Activated B cell treated with CpG ODN at 0.5 μM for 24 hours (primary cell): ENCODE data around the gene RALGAPB. TPM values are rescaled to one million over a fixed set of nuclear protein-coding genes. Genes with fewer than 3 reads are reported as not detected.

Experiments used
- ATAC-seq: fragments of 200-7000 bp; cut with Tn5 transposase; one replicate; pipeline ENCODE4 v1.10.0; 2021; ENCODE audit warnings: low read depth, mild to moderate bottlenecking, moderate library complexity
- CTCF ChIA-PET: fragments of 350-600 bp; sonication (Branson Sonifier 250); formaldehyde crosslinking; loops from one replicate; lab custom pipeline; 2021; ENCODE audit warnings: antibody characterized with exemption; lab: Charles Lee
- POLR2A ChIA-PET: fragments of 350-600 bp; sonication (Branson Sonifier 250); formaldehyde crosslinking; loops from one replicate; lab custom pipeline; 2021; ENCODE audit warnings: antibody characterized with exemption; lab: Charles Lee
- DNase-seq: peaks from one replicate; pipeline ENCODE4 v3.0.0; 2022
- H3K27ac Mint-ChIP-seq: one replicate; pipeline ENCODE4 v1.8.0; 2020; ENCODE audit warnings: mixed read lengths
- H3K27me3 Mint-ChIP-seq: one replicate; pipeline ENCODE4 v1.8.0; 2021; ENCODE audit warnings: mixed read lengths
- H3K36me3 Mint-ChIP-seq: one replicate; pipeline ENCODE4 v1.8.0; 2021; ENCODE audit warnings: low read depth, mixed read lengths
- H3K4me1 Mint-ChIP-seq: one replicate; pipeline ENCODE4 v1.8.0; 2021; ENCODE audit warnings: mixed read lengths
- H3K4me3 Mint-ChIP-seq: one replicate; pipeline ENCODE4 v1.8.0; 2020; ENCODE audit warnings: mild to moderate bottlenecking, mixed read lengths
- H3K9me3 Mint-ChIP-seq: one replicate; pipeline ENCODE4 v1.8.0; 2020; ENCODE audit warnings: mixed read lengths
- intact Hi-C: fragments of 100-400 bp; cut with micrococcal nuclease; formaldehyde crosslinking; loops from one replicate; pipeline ENCODE4 v1.15.1; 2024
- total RNA-seq: library from RNA; stranded (reverse); gene quantifications from 2 replicates; pipeline ENCODE4 v1.2.3, GENCODE V29; 2022
- TF ChIP-seq, protein P1 (sequence below): fragments of 200-600 bp; IDR thresholded peaks from one replicate; pipeline ENCODE4 v1.8.0; 2022; ENCODE audit warnings: antibody characterized with exemption, mild to moderate bottlenecking

Gene RALGAPB
- total RNA-seq, 1 donor from 2014 or later = 48.3 TPM

DNA sequence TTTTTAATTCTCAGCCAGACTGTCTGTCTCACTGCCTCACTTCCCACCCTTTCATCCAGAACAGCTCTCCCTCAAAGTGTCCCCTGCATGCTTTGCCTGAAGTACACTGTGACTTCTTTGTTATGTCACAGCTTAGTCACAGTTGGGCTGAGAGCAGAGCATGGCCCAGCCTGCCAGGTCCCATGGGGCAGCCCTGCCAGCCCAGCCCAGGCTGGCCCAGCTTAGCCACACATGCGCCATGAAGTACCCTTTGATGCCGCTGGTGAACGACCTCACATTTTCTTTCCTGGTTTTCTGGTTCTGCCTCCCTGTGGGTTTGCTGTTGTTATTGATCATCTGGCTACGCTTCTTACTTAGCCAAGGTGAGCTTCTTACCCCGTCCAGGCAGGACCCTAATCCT, 108.4 kb downstream of the RALGAPB start, which contains the start of gene ADIG:
ADIG (plus strand) TSS at position 185 of the 400 bp plus-strand sequence; CDS start at position 239, 54 bp downstream.
- intact Hi-C loops = no loop called here
- H3K9me3 Mint-ChIP-seq = no peaks in the 10 kb centered on the region
- TF ChIP-seq, protein P1, sequence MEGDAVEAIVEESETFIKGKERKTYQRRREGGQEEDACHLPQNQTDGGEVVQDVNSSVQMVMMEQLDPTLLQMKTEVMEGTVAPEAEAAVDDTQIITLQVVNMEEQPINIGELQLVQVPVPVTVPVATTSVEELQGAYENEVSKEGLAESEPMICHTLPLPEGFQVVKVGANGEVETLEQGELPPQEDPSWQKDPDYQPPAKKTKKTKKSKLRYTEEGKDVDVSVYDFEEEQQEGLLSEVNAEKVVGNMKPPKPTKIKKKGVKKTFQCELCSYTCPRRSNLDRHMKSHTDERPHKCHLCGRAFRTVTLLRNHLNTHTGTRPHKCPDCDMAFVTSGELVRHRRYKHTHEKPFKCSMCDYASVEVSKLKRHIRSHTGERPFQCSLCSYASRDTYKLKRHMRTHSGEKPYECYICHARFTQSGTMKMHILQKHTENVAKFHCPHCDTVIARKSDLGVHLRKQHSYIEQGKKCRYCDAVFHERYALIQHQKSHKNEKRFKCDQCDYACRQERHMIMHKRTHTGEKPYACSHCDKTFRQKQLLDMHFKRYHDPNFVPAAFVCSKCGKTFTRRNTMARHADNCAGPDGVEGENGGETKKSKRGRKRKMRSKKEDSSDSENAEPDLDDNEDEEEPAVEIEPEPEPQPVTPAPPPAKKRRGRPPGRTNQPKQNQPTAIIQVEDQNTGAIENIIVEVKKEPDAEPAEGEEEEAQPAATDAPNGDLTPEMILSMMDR = no peak
- ChIA-PET CTCF (no interaction called here), POLR2A (no interaction called here)
- DNase-seq (no peak), ATAC-seq (no peak)
- H3K27me3 Mint-ChIP-seq = no peaks in the 10 kb centered on the region
- peaks cover 5% of the 10 kb centered on the region for H3K36me3 Mint-ChIP-seq
- no peaks in the 10 kb centered on the region for H3K4me1 Mint-ChIP-seq
- no peak within 1 kb of the TSS for H3K4me3 Mint-ChIP-seq
- no peak within 1 kb of the TSS for H3K27ac Mint-ChIP-seq

DNA sequence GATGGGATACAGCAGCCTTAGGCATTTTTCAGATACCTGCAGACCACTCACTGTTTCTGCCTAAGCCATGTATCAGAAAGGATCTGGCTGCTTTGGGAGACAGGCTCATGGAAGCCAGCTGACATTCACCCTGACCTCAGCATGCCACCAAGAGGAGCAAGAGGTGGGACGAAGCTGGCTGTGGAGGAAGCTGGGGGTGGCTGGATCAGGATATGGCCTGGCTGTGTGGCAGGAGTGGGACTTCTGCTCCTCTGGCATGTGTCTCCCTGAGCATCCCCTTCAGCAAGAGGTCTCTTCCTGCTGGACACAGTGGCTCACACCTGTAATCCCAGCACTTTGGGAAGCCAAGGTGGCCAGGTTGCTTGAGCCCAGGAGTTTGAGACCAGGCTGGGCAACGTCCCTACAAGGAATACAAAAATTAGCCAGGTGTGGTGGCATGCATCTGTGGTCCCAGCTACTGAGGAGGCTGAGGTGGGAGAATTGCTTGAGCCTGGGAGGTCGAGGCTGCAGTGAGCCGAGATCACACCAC, 109.3 kb downstream of the RALGAPB start:
- H3K27me3 Mint-ChIP-seq = peaks cover under 1% of the 10 kb centered on the region
- no peak overlapping the region for H3K27ac Mint-ChIP-seq
- ATAC-seq = no peak
- CTCF ChIA-PET = no interaction called here
- POLR2A ChIA-PET = no interaction called here
- intact Hi-C loops = no loop called here
- peaks cover 3% of the 10 kb centered on the region for H3K36me3 Mint-ChIP-seq
- TF ChIP-seq, protein P1 = no peak
- H3K9me3 Mint-ChIP-seq = no peaks in the 10 kb centered on the region
- H3K4me3 Mint-ChIP-seq = no peak overlapping the region
- H3K4me1 Mint-ChIP-seq = no peaks in the 10 kb centered on the region
- DNase-seq = no peak

DNA sequence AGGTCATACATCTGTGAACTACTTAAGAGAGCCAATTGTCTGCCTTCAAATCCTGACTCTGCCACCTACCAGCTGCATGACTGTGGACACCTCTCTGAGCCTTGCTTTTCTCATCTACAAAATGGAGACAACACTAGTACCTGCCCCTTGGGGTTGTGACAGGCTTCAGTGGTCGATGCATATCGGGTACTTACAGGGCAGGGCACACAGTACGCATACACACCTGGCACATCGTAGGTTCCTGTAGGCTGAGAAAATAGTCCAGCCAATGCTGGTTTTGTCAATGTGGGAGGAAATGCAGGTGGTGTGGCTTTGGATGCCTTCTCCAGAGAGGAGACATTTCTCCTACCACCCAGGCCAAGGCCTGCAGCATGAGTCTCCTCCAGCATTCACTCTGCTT, 110.7 kb downstream of the RALGAPB start:
- H3K27ac Mint-ChIP-seq = no peak overlapping the region
- H3K9me3 Mint-ChIP-seq = no peaks in the 10 kb centered on the region
- no peak for ATAC-seq

DNA sequence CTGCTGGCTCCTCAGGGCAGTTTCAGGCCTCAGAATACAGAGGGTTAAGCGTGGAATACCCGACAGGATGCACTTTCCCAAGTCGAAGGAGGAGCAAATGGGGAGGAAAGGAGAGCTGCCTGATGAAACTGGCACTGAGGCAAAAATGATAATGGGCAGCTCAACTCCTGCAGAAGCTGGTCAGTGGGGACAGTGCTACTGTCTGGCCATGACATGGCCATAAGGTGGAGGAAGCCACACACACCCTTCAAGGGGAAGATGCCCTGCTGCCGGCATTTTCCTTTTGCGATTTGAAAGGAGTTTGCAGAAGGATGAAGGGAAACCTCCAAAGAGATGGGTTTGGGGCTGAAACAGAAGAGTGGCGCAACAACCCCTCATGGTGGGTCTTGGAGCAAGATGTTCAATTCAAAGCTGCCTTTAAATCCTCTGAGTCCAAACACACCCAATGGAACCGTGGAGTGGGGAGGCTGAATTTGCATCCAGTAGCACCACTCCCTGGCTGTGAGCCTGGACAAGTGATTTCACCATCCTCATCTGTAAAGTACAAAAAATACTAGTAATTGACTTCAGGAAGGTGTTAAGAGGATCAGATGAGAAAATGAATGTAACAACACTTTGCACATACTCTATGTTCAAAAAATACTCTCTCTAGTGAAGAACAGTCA, 111.6 kb downstream of the RALGAPB start:
- Mint-ChIP-seq H3K4me1 (no peaks in the 10 kb centered on the region), H3K27ac (no peak overlapping the region), H3K27me3 (peaks cover 8% of the 10 kb centered on the region), H3K9me3 (no peaks in the 10 kb centered on the region), H3K36me3 (no peaks in the 10 kb centered on the region), H3K4me3 (no peak overlapping the region)
- TF ChIP-seq, protein P1 = no peak
- ChIA-PET POLR2A (no interaction called here), CTCF (no interaction called here)
- ATAC-seq (no peak), DNase-seq (no peak)
- intact Hi-C loops = no loop called here

More for the DNA sequence above, 110.7 kb downstream of the RALGAPB start:
- ChIA-PET POLR2A (no interaction called here), CTCF (no interaction called here)
- Mint-ChIP-seq H3K27me3 (peaks cover 8% of the 10 kb centered on the region), H3K4me1 (no peaks in the 10 kb centered on the region), H3K4me3 (no peak overlapping the region), H3K36me3 (no peaks in the 10 kb centered on the region)
- DNase-seq = no peak
- TF ChIP-seq, protein P1 = no peak
- intact Hi-C loops = no loop called here

DNA sequence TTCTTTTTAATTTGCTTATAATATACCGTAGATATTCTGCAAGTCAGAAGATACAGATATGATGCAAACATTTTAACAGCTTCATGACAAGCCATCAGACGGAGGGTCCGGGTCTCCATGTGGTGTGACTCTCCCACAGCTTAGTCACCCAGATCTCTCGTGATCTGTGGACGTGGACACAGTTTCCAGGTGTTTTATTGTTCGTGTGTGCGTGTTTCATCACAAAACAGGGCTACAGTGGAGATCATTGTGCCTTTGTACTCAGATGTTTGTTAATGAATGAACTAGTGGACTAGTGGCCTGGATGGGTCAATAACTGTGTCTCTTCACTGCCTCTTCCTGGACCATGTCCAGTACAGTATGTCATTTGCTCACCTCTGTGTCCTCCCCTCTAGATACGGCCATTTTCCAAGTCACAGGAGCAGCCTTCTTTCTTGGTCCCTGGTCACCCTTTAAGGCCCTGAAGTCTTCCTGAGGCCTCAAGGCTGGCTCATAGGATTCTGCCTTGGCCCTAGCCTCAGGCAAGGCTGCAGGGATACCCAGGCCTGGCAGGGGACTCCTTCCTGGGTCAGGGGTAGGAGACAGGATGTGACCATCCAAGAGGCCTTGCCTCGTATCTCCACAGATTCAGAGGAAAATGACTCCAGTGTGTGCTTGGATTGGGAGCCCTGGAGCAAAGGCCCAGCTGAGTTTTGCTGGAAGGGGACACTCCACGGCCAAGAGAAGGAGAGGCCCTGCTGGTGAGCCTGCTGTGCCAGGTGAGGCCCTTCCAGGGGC, 112.9 kb downstream of the RALGAPB start:
- intact Hi-C loops = no loop called here
- TF ChIP-seq, protein P1 = no peak

More for the DNA sequence above, 112.9 kb downstream of the RALGAPB start:
- no peaks in the 10 kb centered on the region for H3K36me3 Mint-ChIP-seq
- ChIA-PET CTCF (no interaction called here), POLR2A (no interaction called here)
- ATAC-seq (no peak), DNase-seq (no peak)
- no peak overlapping the region for H3K27ac Mint-ChIP-seq
- H3K4me1 Mint-ChIP-seq = no peaks in the 10 kb centered on the region
- no peak overlapping the region for H3K4me3 Mint-ChIP-seq
- peaks cover 8% of the 10 kb centered on the region for H3K27me3 Mint-ChIP-seq
- H3K9me3 Mint-ChIP-seq = no peaks in the 10 kb centered on the region
